Measurements from ENCODE around the gene LONP2. TPM values are rescaled to one million over a fixed set of nuclear protein-coding genes. Genes with fewer than 3 reads are reported as not detected.

Gene LONP2
- polyA plus RNA-seq, 1 donor from 2014 or later: 38.6 TPM

DNA sequence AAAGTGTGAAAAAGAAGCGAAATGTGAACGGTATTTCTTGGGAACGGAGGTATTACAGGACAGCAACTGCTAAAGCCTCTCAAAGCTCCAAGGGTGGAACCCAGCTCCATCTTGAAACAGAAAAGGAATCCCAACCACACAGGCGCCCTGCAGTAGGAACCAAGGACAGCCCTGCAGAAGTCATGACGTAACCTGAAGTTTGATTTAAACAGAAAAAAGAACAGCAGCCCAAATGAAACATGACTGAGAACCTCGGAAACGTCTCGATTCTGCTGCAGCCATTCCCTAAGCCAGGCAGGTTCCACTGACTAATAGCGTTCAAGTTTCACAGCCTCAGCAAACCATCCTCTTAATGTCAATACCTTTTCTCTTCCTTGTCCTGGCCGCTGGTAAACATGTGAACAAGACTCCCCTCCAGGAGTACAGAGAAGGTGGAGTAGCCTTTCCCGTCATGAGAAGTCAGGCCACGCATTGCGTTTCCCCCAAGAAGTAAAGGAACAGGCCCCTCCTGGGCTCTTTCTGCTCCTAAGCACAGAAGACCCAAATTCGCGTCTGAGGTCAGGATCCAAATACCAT, 121.0 kb downstream of the LONP2 start:
- H3K9me3 ChIP-seq (ENCODE audit: low read length): no peaks in the 10 kb centered on the region
- H3K9me2 ChIP-seq (ENCODE audit: insufficient read depth, low read length): no peaks in the 10 kb centered on the region
- no peak overlapping the region for H3K27ac ChIP-seq (ENCODE audit: low read length)
- peaks cover 97% of the 10 kb centered on the region for H3K79me2 ChIP-seq (replicated peaks; ENCODE audit: insufficient read depth, low read length)
- H3F3A ChIP-seq (ENCODE audit: insufficient read depth, low read length, poor library complexity, severe bottlenecking): no peaks in the 10 kb centered on the region
- no peak overlapping the region for H3K9ac ChIP-seq (ENCODE audit: low read length)
- H3K27me3 ChIP-seq (ENCODE audit: insufficient read depth, low read depth, low read length): no peaks in the 10 kb centered on the region
- no peak overlapping the region for H2AFZ ChIP-seq (ENCODE audit: low read depth, low read length)
- peaks cover 50% of the 10 kb centered on the region for H4K20me1 ChIP-seq (ENCODE audit: insufficient read depth)
- H3K36me3 ChIP-seq (ENCODE audit: insufficient read depth, low read length): peaks cover 5% of the 10 kb centered on the region
- H3K4me2 ChIP-seq (ENCODE audit: low read length): peak overlapping the region; percentile 27
- peak overlapping the region; percentile 59 for H3K4me3 ChIP-seq (ENCODE audit: low read length)
- TF ChIP-seq, protein P1, sequence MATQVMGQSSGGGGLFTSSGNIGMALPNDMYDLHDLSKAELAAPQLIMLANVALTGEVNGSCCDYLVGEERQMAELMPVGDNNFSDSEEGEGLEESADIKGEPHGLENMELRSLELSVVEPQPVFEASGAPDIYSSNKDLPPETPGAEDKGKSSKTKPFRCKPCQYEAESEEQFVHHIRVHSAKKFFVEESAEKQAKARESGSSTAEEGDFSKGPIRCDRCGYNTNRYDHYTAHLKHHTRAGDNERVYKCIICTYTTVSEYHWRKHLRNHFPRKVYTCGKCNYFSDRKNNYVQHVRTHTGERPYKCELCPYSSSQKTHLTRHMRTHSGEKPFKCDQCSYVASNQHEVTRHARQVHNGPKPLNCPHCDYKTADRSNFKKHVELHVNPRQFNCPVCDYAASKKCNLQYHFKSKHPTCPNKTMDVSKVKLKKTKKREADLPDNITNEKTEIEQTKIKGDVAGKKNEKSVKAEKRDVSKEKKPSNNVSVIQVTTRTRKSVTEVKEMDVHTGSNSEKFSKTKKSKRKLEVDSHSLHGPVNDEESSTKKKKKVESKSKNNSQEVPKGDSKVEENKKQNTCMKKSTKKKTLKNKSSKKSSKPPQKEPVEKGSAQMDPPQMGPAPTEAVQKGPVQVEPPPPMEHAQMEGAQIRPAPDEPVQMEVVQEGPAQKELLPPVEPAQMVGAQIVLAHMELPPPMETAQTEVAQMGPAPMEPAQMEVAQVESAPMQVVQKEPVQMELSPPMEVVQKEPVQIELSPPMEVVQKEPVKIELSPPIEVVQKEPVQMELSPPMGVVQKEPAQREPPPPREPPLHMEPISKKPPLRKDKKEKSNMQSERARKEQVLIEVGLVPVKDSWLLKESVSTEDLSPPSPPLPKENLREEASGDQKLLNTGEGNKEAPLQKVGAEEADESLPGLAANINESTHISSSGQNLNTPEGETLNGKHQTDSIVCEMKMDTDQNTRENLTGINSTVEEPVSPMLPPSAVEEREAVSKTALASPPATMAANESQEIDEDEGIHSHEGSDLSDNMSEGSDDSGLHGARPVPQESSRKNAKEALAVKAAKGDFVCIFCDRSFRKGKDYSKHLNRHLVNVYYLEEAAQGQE (IDR thresholded peaks at IDR 0.05; ENCODE audit: borderline replicate concordance): no peak
- TF ChIP-seq RAD21 (conservative IDR thresholded peaks at IDR 0.05) (no peak), SMC3 (conservative IDR thresholded peaks at IDR 0.05; ENCODE audit: poor library complexity) (no peak), TAF1 (IDR thresholded peaks at IDR 0.05; ENCODE audit: low read depth) (no peak), EZH2 (IDR thresholded peaks at IDR 0.05; ENCODE audit: borderline replicate concordance, insufficient read depth, low read length, poor library complexity, severe bottlenecking) (no peak), MXI1 (conservative IDR thresholded peaks at IDR 0.05; ENCODE audit: poor library complexity, severe bottlenecking) (no peak), POLR2AphosphoS5 (IDR thresholded peaks at IDR 0.05) (no peak), CTCF (IDR thresholded peaks at IDR 0.05; ENCODE audit: poor library complexity, severe bottlenecking) (no peak), EP300 (conservative IDR thresholded peaks at IDR 0.05; ENCODE audit: poor library complexity, severe bottlenecking) (no peak)

- no peaks in the 10 kb centered on the region for H3K9me3 ChIP-seq (ENCODE audit: low read length)
- H2AFZ ChIP-seq (ENCODE audit: low read depth, low read length): no peak overlapping the region
- H3K9ac ChIP-seq (ENCODE audit: low read length): no peak overlapping the region
- H3K4me3 ChIP-seq (ENCODE audit: low read length): peak overlapping the region; percentile 59
- H3K79me2 ChIP-seq (replicated peaks; ENCODE audit: insufficient read depth, low read length): peaks cover 97% of the 10 kb centered on the region
- H3K27ac ChIP-seq (ENCODE audit: low read length): no peak overlapping the region
- H4K20me1 ChIP-seq (ENCODE audit: insufficient read depth): peaks cover 55% of the 10 kb centered on the region
- no peaks in the 10 kb centered on the region for H3F3A ChIP-seq (ENCODE audit: insufficient read depth, low read length, poor library complexity, severe bottlenecking)
- peak overlapping the region; percentile 27 for H3K4me2 ChIP-seq (ENCODE audit: low read length)
- no peaks in the 10 kb centered on the region for H3K9me2 ChIP-seq (ENCODE audit: insufficient read depth, low read length)
- peaks cover 5% of the 10 kb centered on the region for H3K36me3 ChIP-seq (ENCODE audit: insufficient read depth, low read length)
- TF ChIP-seq SMC3 (conservative IDR thresholded peaks at IDR 0.05; ENCODE audit: poor library complexity) (no peak), TAF1 (IDR thresholded peaks at IDR 0.05; ENCODE audit: low read depth) (no peak), EP300 (conservative IDR thresholded peaks at IDR 0.05; ENCODE audit: poor library complexity, severe bottlenecking) (no peak), CTCF (IDR thresholded peaks at IDR 0.05; ENCODE audit: poor library complexity, severe bottlenecking) (no peak), MXI1 (conservative IDR thresholded peaks at IDR 0.05; ENCODE audit: poor library complexity, severe bottlenecking) (no peak)
- H3K27me3 ChIP-seq (ENCODE audit: insufficient read depth, low read depth, low read length): no peaks in the 10 kb centered on the region
These were observed 121.6 kb downstream of the LONP2 start for GRCh38 chr16:48365601-48366164.

Measured in neural cell (in vitro differentiated cells).